RWPE2 (cell line): ENCODE measurements around the gene EIF3I.
A peak's percentile ranks its signal among the peaks of the same experiment; 100 is the strongest.

Source experiments
- ATAC-seq: fragments of 200-7000 bp; cut with Tn5 transposase; 3 replicates; pipeline ENCODE4 v1.9.1; 2021; ENCODE audit warnings: low read depth
- DNase-seq: peaks from one replicate; pipeline ENCODE4 v3.0.0-alpha.2; 2020; ENCODE audit warnings: low spot score
- H3K27ac ChIP-seq: fragments of 450-650 bp; 2 replicates; pipeline ENCODE4 v1.5.1; 2017; ENCODE audit warnings: mild to moderate bottlenecking; ENCODE audit not compliant: poor library complexity, severe bottlenecking
- H3K27me3 ChIP-seq: fragments of 250-450 bp; sonication (Bioruptor Pico); 2 replicates; pipeline ENCODE4 v1.5.1; 2021; ENCODE audit warnings: mild to moderate bottlenecking, moderate library complexity; ENCODE audit not compliant: insufficient read depth, poor library complexity, severe bottlenecking
- H3K36me3 ChIP-seq: fragments of 250-450 bp; sonication (Bioruptor Pico); 2 replicates; pipeline ENCODE4 v1.5.1; 2020; ENCODE audit warnings: low read depth, mild to moderate bottlenecking, moderate library complexity
- H3K4me1 ChIP-seq: fragments of 250-450 bp; sonication (Bioruptor Pico); 2 replicates; pipeline ENCODE4 v1.5.1; 2021; ENCODE audit warnings: mild to moderate bottlenecking, moderate library complexity; ENCODE audit not compliant: insufficient read depth, poor library complexity, severe bottlenecking
- H3K4me3 ChIP-seq: fragments of 250-450 bp; sonication (Bioruptor Pico); 2 replicates; pipeline ENCODE4 v1.5.1; 2021; ENCODE audit warnings: mild to moderate bottlenecking, moderate library complexity; ENCODE audit not compliant: severe bottlenecking
- H3K9me3 ChIP-seq: fragments of 250-450 bp; sonication (Bioruptor Pico); 2 replicates; pipeline ENCODE4 v1.5.1; 2021; ENCODE audit warnings: mild to moderate bottlenecking, moderate library complexity; ENCODE audit not compliant: severe bottlenecking
- TF ChIP-seq, protein P1 (sequence below): fragments of 450-650 bp; IDR thresholded peaks from one replicate; pipeline ENCODE4 v1.5.1; 2017; ENCODE audit warnings: mild to moderate bottlenecking, moderate library complexity; ENCODE audit not compliant: poor library complexity, severe bottlenecking

EIF3I gene

DNA sequence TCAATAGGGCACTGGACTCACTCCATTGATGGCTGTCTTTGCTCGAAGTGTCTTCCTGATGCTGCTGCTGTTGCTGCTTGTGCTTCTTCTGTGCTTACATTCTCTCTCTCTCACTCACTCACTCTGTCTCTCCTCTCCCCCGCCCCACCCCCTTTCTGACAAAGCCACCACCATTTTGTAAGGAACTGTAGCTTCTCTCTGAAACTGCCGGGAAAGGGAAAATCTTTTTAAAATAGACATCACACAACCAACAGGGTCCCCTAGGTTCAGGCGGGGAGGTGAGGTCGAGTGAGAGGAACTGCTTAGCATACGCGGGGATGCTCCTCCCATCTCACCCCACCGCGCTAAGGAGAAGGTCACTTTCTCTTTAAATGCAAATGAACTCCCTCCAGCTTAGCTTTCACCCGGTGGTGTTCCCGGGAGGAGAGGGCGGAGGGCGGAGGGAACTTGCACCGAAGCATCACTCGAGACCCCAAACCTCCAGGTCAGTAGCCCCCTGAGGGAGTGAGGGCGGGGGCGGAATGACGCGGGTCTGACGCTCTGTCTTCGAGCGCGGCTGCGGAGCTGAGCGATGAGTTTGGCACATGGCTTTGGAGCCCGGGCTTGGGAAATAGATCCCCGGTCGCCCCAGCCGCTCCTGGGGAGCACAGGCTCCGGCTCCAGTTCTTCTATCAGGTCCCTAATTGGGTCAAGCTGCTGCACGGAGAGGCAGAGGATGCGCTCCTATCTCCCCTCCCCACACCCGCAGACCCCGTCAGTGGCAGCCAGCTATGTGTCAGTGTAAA is 21.8 kb upstream of the EIF3I start, which contains the start of gene CCDC28B:
TSS of gene CCDC28B (plus strand) at position 370 of the 785 bp plus-strand sequence. CDS start 1,341 bp downstream, outside the sequence.
- no peaks in the 10 kb centered on the region for H3K9me3 ChIP-seq
- TF ChIP-seq, protein P1, sequence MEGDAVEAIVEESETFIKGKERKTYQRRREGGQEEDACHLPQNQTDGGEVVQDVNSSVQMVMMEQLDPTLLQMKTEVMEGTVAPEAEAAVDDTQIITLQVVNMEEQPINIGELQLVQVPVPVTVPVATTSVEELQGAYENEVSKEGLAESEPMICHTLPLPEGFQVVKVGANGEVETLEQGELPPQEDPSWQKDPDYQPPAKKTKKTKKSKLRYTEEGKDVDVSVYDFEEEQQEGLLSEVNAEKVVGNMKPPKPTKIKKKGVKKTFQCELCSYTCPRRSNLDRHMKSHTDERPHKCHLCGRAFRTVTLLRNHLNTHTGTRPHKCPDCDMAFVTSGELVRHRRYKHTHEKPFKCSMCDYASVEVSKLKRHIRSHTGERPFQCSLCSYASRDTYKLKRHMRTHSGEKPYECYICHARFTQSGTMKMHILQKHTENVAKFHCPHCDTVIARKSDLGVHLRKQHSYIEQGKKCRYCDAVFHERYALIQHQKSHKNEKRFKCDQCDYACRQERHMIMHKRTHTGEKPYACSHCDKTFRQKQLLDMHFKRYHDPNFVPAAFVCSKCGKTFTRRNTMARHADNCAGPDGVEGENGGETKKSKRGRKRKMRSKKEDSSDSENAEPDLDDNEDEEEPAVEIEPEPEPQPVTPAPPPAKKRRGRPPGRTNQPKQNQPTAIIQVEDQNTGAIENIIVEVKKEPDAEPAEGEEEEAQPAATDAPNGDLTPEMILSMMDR = no peak
- no peaks in the 10 kb centered on the region for H3K4me1 ChIP-seq
- H3K4me3 ChIP-seq = peak within 1 kb of the TSS; percentile 41
- no peaks in the 10 kb centered on the region for H3K27me3 ChIP-seq
- peak within 1 kb of the TSS; percentile 18 for H3K27ac ChIP-seq
- DNase-seq = no peak
- peaks cover 17% of the 10 kb centered on the region for H3K36me3 ChIP-seq
- ATAC-seq = peak; percentile 26

DNA sequence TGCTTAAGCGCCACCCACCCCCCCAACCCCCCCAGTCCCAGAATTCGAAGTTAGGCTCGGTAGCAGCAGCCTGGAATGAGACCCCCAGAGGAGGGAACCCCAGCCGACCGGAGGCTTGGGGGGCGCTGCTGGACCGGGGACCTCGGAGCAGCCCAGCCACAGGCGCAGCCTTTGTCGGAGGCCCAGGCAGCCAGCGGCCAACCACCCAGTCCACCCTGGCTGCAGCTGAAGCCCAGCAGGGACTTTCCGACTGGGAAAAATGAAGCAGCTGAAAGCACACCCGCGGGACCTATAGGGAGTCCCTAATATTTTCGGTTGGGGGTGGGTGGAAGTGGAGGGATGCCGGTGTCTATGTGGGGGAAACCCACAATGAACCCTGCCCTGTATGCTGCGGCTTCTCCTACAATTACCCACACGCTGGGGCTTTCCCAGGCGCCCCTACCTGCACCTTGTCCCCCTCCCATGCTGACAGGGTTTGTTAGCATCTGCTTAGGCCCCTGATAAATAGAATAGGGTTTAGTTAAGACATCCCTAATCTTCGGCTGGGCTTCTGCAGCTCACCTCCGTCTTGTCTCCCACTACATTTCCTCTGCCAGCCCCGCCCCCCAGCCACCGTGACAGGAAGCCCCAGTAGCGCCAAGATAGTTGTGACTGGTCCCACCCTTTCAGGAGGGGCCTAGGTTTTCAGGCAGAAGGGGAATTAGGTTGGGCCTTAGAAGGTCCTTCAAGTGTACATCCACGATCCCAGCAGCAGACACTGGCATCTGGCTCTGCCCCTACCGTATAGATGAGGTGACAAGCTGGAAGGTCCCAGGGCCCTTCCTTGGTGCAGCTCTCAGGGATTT is 21.0 kb upstream of the EIF3I start:
- DNase-seq = no peak
- no peaks in the 10 kb centered on the region for H3K27me3 ChIP-seq
- H3K9me3 ChIP-seq = no peaks in the 10 kb centered on the region
- peak; percentile 19; the same call in 1 of the 3 replicates for ATAC-seq
- H3K36me3 ChIP-seq = peaks cover 14% of the 10 kb centered on the region
- H3K27ac ChIP-seq = peak overlapping the region; percentile 18
- peak overlapping the region; percentile 41 for H3K4me3 ChIP-seq
- no peaks in the 10 kb centered on the region for H3K4me1 ChIP-seq
- TF ChIP-seq, protein P1 = no peak

DNA sequence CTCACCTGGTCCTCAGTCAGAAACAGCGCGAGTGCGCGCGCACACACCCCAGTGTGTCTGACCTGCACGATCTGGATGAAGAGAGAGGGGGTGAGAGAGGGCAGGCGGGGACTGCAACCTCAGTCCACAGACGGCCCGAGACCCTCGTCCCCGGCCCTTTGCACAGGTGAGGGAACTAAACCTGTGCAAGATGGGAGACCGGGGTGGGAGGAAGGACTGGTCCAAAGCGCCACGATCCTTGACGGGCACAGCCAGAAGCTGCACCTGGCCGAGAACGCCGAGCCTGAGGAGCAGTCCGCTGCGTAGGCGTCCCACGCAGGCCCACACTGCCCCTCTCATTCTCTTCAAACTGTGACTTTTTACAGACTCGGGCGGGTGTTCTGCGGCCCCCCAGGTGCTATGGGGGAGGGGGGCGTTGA is 17.3 kb upstream of the EIF3I start:
- no peaks in the 10 kb centered on the region for H3K4me1 ChIP-seq
- DNase-seq (no peak), ATAC-seq (peak; percentile 4; the same call in 1 of the 3 replicates)
- H3K4me3 ChIP-seq = peak overlapping the region; percentile 71
- TF ChIP-seq, protein P1 = no peak
- no peaks in the 10 kb centered on the region for H3K9me3 ChIP-seq
- no peak overlapping the region for H3K27ac ChIP-seq
- no peaks in the 10 kb centered on the region for H3K27me3 ChIP-seq
- peaks cover 18% of the 10 kb centered on the region for H3K36me3 ChIP-seq

DNA sequence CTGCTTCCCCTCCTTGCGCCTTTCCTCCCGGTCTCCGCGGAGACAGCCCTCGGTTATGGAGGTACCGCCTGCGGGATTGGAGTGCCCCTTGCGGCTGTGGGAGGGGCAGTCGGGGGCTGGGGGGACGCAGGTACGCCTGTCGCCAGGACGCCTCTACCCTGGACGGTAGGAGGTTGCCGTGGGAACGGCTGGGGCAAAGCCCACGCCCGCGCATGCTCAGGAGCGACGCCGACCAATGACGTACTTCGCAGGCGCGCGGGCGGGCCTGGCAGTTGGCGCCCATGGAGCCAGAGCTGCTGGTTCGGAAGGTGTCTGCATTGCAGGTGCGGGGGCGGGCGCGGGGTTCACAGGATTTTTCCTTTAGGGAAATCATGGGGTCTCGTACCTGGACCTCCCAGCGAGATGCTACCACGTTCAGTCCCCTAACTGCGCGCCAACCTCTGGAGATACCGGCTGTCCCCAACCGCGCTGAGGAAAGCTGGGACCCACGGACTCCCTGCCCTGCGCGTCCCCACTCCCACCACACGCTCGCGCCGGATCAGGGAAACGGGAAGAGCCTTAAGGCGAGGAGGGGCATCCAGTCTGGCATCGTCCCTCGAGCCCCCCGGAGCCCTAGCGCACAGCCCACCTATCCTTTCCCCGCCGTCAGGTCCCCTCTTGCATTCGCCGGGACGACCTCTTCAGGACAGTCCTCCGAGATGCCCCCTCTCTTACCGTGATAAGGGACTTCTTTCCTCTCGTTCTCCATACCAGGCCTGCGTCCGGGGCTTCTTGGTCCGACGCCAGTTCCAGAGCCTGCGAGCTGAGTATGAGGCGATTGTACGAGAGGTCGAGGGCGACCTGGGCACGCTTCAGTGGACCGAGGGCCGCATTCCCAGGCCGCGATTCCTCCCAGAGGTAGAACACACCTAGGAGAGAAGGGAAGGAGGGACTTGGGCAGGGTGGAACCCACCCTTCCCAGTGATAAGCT is 16.5 kb upstream of the EIF3I start, which contains the start of gene IQCC:
TSS of gene IQCC (plus strand) at position 271 of the 970 bp plus-strand sequence. CDS start at position 282, 11 bp downstream.
- Histone ChIP-seq H3K27ac (peak within 1 kb of the TSS; percentile 34), H3K36me3 (peaks cover 18% of the 10 kb centered on the region), H3K9me3 (no peaks in the 10 kb centered on the region), H3K4me1 (no peaks in the 10 kb centered on the region), H3K27me3 (no peaks in the 10 kb centered on the region), H3K4me3 (peak within 1 kb of the TSS; percentile 71)
- TF ChIP-seq, protein P1 = peak; percentile 22
- DNase-seq (peak; percentile 90), ATAC-seq (peak; percentile 69)
